RWPE1 (cell line): ENCODE data around the gene RNF5.

Source experiments
- CTCF ChIA-PET: fragments of 350-600 bp; sonication (Branson Sonifier 250); formaldehyde crosslinking; extraction: SDS; loops from one replicate; lab custom pipeline; 2021; lab: Yijun Ruan, JAX
- POLR2A ChIA-PET: fragments of 400-600 bp; formaldehyde crosslinking; extraction: SDS; loops from one replicate; lab custom pipeline; 2020; ENCODE audit warnings: antibody characterized with exemption; ENCODE audit not compliant: low non-redundant PET; lab: Yijun Ruan, JAX
- DNase-seq: peaks from one replicate; pipeline ENCODE4 v3.0.0; 2012; ENCODE audit warnings: low spot score
- H3K27ac ChIP-seq: fragments of 450-650 bp; 2 replicates; pipeline ENCODE4 v1.5.1; 2017
- CTCF ChIP-seq: fragments of 450-650 bp; conservative IDR thresholded peaks from 2 replicates; pipeline ENCODE4 v1.5.1; 2017; ENCODE audit warnings: low read depth, mild to moderate bottlenecking

Gene RNF5

GRCh38 chr6:32224696-32225095 lies 46.5 kb downstream of the RNF5 start:
- TF ChIP-seq CTCF, result no peak
- ChIA-PET CTCF (interaction anchor here (0.5 kb wide), 1 partner anchor 62 kb away, joined by 6 read pairs; no protein-coding TSS in a partner anchor), POLR2A (no interaction called here)
- no peak for DNase-seq
- no peak overlapping the region for H3K27ac ChIP-seq

- POLR2A ChIA-PET, result no interaction called here
- no peak for TF ChIP-seq CTCF
- no peak for DNase-seq
- no peak overlapping the region for H3K27ac ChIP-seq
- CTCF ChIA-PET, result no interaction called here
These were observed 48.2 kb downstream of the RNF5 start for GRCh38 chr6:32226434-32226833.
